Activated T-helper 9 cell treated with anti-CD3 and anti-CD28 coated beads, Interleukin-2, amount 50 U/mL, for 16 hours (primary cell): ENCODE data around the gene CCBE1.
"Not testable (repeated sequence)": the region's sequence is repeated elsewhere in the genome, so short reads cannot be mapped to it uniquely, and the experiment has no call there.

Experiments used
- DNase-seq: peaks from one replicate; pipeline ENCODE4 v3.0.0-alpha.2; 2020; ENCODE audit warnings: low read depth

The CCBE1 gene

GRCh38 chr18:59655676-59656075 lies 41.5 kb downstream of the CCBE1 start:
- DNase-seq, result no peak

DNA sequence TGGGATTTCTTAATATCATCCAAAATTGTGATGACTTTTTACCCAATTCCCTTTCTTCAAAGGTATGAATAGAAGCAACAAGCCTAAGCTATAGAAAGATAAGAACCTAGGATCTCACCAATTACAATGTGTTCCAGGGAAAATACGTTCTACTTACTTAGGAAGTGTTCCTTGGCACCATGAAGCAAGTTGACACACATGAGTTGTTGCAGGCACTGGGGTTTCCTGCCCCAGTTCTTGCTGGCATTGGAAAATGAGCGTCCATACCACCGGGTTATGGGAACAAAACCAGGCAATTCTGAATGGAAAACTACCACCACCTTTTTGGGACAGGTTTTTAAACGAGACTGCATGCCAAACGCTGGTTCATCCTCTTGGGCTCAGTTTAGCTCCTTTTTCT lies 46.2 kb downstream of the CCBE1 start:
- no peak for DNase-seq

DNA sequence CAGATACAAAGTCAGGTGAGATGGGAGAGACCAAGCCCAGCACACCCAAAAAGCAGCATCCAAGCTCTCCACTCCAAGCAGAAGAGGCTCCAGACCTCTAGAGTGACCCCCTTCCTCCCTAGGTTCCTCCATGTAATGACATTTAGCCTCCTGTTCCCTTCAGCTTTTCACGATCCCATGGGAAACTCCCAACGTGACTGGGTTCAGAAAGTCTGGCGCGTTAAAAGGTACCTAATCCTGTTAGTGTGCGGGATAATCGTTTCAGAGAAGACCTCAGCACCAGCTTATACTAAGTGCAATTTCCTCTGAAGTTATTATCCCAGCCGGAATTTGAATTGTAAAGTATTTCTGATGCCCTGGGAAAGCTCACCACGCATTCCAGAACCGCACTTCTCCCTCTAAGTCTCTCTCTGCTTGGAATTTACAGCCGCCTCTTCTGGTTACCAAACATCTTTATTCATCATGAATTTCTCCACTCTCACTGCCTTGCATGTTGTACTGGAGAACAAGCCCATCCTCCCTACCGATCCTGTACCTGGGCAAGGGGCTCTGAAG lies 46.9 kb downstream of the CCBE1 start:
- DNase-seq, result no peak

DNA sequence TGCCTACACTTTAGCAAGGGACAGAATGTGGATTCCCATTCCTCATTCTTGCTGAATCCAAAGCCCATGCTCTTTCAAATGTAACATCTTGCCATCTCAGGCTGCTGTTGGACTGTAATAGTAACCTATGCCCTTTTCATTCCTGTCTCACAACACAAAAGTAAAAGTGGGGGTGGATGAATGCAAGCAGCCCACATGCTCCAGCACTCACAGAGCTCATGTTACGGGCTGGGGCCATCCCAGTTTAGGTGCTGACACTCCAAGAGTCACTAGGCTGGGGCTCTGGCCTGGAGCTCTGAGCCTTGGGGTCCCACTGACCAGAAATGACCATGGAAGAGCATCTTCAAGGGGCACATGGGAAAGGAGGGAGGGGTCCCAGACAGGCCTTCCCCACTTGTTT lies 47.6 kb downstream of the CCBE1 start:
- no peak for DNase-seq

- not testable (repeated sequence) for DNase-seq
Measured at GRCh38 chr18:59648469-59648868, 48.8 kb downstream of the CCBE1 start.

GRCh38 chr18:59646963-59647307 lies 50.3 kb downstream of the CCBE1 start:
- DNase-seq, result no peak

DNA sequence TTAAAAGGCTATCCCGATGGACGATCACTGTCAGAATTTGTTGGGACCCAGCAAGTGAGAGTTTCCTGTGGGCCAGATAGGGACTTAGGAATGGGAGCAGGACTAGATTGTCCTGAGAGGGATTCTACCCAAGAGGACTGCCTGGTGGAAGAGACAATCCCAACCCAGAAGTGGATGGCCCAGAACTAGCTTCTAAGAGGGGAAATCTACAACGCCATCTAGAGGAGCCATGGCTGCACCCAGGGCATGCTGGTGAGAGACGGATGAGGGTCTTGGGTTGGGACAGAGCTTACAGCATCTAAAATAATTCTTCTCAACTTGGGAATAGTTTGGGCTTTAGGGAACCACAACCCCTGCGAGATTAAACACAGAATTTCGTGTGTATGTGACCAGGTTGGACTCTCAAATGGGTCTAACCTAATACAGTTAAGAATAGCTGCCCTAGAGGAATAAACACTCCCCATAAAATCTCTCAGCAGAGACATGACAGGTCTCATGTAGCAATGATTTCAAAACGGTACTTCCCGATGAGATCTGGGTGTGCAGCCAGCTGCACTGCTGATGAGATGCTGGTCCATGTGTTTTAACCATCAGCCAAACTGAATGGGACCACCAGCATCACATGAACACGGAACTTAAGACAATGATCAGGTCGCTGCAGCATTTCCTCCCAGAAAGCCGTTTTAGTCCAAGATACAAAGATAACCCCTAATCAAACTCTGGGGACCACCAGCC lies 50.8 kb downstream of the CCBE1 start:
- DNase-seq, result no peak

GRCh38 chr18:59643740-59644139 lies 53.5 kb downstream of the CCBE1 start:
- no peak for DNase-seq

DNA sequence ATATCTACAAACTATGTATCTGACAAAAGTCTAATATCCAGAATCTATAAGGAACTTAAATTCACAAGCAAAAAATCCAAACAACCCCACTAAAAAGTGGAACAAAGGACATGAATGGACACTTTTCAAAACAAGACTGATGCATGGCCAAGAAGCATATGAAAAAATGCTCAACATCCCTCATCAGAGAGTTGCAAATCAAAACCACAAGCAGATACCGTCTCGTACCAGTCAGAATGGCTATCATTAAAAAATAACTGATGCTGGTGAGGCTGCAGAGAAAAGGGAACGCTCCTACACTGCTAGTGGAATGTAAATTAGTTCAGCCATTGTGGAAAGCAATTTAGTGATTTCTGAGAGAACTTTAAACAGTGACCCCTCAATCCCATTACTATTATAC lies 56.5 kb downstream of the CCBE1 start:
- no peak for DNase-seq

- no peak for DNase-seq
Measured at GRCh38 chr18:59639821-59640220, 57.4 kb downstream of the CCBE1 start.

DNA sequence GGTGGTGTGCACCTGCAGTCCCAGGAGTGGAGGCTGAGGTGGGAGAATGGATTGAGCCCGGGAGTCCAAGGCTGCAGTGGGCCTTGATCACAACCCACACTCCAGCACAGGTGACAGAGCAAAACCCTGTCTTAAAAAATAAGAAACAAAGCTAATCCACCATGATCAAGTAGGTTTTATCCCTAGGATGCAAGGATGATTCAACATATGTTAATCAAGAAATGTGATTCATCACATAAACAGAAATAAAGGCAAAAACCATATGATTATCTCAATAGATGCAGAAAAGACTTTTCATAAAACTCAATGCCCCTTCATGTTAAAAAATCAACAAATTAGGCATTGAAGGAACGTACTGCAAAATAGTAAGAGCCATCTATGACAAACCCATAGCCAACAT lies 58.1 kb downstream of the CCBE1 start:
- DNase-seq, result no peak

- no peak for DNase-seq
Measured at GRCh38 chr18:59633961-59634485, 63.2 kb downstream of the CCBE1 start.

DNA sequence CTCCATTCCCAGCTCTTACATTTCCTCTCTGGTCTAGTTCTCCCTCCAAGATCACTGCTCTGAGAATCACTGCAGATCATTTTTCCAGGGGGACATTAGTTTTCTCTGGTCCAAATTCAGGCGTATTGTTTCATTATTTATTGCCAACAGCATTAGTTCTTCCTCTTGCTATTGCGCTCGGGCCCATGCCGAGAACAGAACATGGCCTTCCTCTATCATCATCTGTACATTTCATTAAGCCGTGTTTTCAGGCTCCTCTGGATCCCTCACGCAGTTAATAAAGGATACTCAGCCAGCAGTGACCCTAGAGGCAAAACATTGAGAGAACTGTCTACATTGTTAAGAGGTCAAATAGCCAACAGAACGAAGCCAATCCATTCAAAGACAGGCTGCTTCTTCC lies 63.9 kb downstream of the CCBE1 start:
- DNase-seq, result no peak

GRCh38 chr18:59631583-59632181 lies 65.5 kb downstream of the CCBE1 start:
- no peak for DNase-seq

- no peak for DNase-seq
Measured at GRCh38 chr18:59629894-59630293, 67.3 kb downstream of the CCBE1 start.

- DNase-seq, result no peak
Measured at GRCh38 chr18:59628995-59629394, 68.2 kb downstream of the CCBE1 start.

GRCh38 chr18:59627414-59627813 lies 69.8 kb downstream of the CCBE1 start:
- no peak for DNase-seq

- DNase-seq, result no peak
Measured at GRCh38 chr18:59624369-59624765, 72.9 kb downstream of the CCBE1 start.

DNA sequence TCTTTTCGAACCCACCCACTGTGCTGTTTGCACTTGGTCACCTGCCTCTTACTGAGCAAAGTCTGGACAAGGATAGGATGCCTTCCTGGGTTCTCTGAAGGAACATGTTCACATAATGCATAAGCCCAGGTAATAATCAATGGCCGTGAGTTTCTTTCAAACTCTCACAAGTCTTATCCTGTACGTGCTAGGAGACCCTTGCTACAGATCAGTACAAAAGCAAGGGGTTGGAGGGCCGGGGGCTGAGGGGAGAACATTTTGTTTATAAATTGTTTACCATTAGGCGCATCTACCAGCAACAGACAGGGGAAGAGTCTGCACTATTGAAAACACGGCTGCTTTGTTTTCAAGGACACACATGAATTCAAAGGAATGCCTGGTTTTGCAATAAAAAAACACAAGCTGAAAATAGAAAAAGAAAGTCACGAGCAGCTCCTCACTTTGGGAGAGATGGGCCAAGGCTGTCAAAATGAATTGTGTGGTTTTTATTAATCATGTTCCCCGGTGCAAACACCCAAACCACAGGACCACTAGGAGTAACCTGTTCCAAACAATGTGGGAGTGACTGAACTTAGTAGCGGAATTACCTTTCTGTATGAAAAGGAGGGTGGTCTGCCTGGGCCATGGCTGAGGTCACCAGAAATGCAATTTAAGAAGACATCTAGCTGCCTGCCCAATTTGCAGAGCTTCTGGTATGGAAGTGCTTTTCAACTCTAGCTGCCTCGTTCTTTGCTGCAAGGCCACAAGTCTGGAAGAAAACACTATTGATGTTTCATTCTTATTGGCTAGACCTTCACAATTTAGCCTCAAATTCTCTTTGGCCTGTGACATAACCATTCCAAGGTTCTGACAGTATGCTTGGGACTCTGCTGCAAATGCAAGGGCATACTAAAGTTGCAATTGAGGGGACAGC lies 73.5 kb downstream of the CCBE1 start:
- DNase-seq, result no peak

DNA sequence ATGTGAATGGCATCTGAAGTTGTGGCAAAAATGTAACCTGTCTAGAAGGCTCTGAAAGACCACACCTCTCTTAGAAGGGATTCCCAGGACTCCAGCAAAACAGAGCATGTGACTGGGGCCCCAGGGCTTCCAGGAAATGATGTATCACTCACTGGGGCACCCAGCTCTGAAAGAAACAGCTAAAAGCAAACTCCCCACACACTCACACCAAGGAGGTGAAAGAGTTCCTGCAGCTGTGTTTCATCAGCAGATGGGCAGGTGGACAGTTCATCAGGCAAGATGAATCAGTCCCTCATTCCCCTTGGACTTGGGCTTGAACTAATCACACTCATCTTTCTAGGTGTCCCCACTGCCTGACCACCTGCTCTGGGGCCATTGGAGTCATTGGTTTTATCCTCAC lies 76.2 kb downstream of the CCBE1 start:
- no peak for DNase-seq

DNA sequence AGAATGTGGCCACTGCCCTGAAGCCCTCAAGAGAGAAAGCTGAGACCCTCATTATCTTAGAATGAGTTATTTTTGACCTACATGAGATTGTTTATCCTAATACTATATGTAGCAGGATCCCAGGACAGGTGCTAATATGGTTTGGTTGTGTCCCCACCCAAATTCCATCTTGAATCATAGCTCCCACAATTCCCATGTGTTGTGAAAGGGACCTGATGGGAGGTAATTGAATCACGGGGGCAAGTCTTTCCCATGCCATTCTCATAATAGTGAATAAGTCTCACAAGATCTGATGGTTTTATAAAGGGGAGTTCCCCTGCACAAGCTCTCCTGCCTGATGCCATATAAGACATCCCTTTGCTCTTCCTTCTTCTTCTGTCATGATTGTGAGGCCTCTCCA lies 76.8 kb downstream of the CCBE1 start:
- no peak for DNase-seq

- DNase-seq, result no peak
Measured at GRCh38 chr18:59619816-59620215, 77.4 kb downstream of the CCBE1 start.
